DMS153 (cell line): Measurements from ENCODE around the gene C14orf180.
"Not testable (repeated sequence)": the region's sequence is repeated elsewhere in the genome, so short reads cannot be mapped to it uniquely, and the experiment has no call there.

Source experiments
- DNase-seq: peaks from one replicate; lab custom pipeline; 2025; lab: John Stamatoyannopoulos, UW

Gene C14orf180

GRCh38 chr14:104611881-104612280 lies 32.3 kb downstream of the C14orf180 start:
- no peak for DNase-seq

- DNase-seq: no peak
These were observed 34.7 kb downstream of the C14orf180 start for GRCh38 chr14:104614126-104614812.

GRCh38 chr14:104624939-104625338 lies 45.4 kb downstream of the C14orf180 start:
- DNase-seq: no peak

GRCh38 chr14:104632781-104633180 lies 53.2 kb downstream of the C14orf180 start:
- no peak for DNase-seq

- DNase-seq: no peak
These were observed 53.9 kb downstream of the C14orf180 start for GRCh38 chr14:104633276-104634137.

GRCh38 chr14:104634138-104634760 lies 54.7 kb downstream of the C14orf180 start:
- no peak for DNase-seq

- DNase-seq: no peak
These were observed 55.5 kb downstream of the C14orf180 start for GRCh38 chr14:104634886-104635570.

GRCh38 chr14:104635717-104636116 lies 56.2 kb downstream of the C14orf180 start:
- DNase-seq: no peak

GRCh38 chr14:104636131-104636530 lies 56.6 kb downstream of the C14orf180 start:
- DNase-seq: no peak

- DNase-seq: not testable (repeated sequence)
These were observed 57.4 kb downstream of the C14orf180 start for GRCh38 chr14:104636846-104637545.

- no peak for DNase-seq
These were observed 58.0 kb downstream of the C14orf180 start for GRCh38 chr14:104637546-104638003.

GRCh38 chr14:104638190-104638589 lies 58.6 kb downstream of the C14orf180 start:
- no peak for DNase-seq

- DNase-seq: no peak
These were observed 59.4 kb downstream of the C14orf180 start for GRCh38 chr14:104638927-104639450.

GRCh38 chr14:104639471-104639870 lies 59.9 kb downstream of the C14orf180 start:
- no peak for DNase-seq
